ENCODE measurements around the gene MRPS22.
"Not testable (repeated sequence)": the region's sequence is repeated elsewhere in the genome, so short reads cannot be mapped to it uniquely, and the experiment has no call there.

The MRPS22 gene

DNA sequence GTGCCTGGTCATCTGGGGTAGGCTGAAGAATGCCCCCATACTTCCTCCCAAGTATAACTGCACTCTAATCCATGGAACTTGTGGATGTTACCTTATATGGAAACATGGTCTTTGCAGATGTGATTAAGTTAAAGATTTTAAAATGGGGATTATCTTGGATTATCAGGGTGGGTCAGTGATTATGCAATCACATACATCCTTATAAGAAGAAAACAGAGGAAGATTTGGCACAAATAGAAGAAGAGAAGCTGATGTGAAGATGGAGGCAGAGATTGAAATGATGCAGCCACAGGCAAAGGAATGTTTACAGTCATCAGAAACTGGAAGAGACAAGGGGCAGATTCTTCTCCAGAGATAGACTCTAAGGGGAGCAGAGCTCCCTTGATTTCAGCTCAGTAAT, 1.8 kb upstream of the MRPS22 start:
- DNase-seq, result no peak

DNA sequence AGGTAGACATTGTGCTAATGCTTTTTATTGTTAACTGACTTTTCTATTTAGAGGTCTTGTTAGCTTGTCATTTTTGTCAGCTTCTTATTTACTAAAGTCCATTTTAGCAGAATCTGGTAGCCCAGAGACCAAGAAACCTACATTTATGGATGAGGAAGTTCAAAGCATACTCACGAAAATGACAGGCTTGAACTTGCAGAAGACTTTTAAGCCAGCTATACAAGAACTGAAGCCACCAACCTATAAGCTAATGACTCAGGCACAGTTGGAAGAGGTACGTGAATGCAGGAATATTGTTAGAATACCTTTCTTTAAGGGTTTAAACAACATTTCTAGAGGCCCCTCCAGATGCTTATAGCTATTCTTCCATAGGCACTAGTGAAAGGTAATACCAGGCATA, 3.0 kb downstream of the MRPS22 start:
- no peak for DNase-seq

DNA sequence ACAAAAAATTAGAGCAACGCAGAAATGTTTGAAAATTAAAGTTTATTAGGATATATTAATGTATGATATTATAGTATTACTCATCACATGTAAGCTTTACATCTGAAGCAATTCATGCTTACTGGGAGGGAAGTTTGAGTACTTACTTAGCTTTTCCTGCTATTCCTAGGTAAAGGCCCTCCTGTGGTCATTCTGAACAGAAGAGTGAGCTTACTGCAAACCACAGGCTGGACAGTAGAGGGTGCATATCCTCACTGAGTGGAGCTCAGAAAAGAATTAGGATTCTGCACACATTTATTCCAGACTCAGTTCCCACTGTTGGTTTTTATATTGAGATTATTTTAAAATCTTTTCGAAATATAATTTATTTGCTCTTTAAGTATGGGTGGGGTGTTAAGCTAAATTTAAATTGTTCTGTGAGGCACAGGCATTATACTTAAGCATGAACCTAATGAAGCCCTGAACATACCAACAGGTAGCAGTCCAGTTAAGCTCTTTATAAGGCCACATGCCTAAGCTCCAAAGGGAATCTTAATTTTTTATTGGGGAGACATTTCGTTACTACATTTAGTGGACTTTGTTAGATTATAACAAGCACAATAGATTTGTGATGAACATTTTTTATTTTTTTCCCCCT, 10.2 kb downstream of the MRPS22 start:
- DNase-seq, result peak; percentile 9

DNA sequence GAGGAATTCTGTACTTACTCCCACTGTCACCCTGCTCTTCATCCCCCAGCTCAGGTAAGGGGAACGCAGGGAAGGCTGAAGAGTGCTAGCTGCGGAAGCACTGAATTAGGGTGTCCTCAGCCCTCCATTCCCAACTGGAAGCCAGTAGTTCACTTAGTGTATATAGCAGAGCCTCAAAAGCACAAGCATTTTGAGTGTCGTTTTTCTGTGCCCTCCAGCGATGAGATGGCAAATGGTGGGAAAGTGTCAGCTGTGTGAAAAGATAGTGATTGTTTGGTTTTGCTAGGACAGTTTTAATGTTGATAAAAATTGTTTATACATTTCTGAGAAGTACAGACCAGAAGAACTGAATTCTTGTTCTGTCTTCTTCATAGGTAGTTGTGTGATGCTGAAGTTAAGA, 10.8 kb downstream of the MRPS22 start:
- no peak for DNase-seq

DNA sequence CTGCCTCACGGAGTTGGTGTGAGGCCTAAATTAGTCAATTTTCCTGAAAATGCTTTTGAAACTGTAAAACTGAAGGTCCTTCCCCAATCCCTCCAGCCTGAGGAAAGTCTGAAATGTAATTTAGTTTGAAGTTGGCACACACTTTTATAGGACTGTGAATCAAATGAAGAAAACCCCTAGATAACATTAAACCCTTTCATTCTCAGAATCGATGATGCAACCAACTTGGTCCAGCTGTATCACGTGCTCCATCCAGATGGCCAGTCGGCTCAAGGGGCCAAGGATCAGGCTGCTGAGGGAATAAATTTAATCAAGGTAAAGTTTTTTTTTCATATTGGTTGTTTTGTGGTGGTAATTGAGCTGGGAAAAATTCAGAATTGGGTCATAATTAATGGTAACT, 11.7 kb downstream of the MRPS22 start:
- no peak for DNase-seq

DNA sequence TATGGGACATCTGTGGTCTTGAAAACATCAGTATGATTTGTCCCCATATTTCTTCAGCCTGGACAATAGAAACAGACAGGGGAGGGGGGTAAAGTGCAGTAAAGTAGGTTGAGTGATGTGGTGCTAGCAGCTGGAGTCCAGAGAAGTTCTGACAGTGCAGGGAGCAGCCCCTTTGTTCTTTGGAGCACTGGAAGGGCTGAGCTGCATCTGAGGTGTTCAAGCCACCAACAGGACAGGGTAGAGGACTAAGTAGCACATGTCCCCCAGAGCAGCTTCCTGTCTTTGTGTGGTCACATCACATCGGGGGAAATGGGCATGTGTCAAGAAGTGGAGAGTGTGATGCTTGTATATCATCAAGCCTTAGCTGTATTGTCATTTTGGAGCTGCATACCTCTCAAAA, 12.1 kb downstream of the MRPS22 start:
- DNase-seq, result peak; percentile 14

DNA sequence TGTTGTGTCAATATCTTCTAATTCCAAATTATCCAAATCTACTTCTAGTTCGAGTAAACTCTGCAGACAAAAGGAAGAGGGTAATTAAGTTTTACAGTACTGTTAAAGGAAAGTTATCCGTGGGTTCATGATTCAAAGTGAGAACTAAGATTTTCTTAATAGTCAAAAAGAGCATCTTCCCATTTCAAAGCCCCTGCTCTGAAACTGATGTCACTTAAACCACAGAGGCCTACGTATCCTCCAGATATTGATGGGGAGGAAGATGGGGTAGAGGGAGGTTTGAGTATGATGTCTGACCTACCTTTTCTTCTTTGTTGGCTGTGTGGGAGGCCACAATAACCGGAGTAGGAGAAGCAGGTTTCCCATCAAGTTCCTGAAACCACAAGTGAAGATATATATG, 14.1 kb downstream of the MRPS22 start:
- peak; percentile 80 for DNase-seq

DNA sequence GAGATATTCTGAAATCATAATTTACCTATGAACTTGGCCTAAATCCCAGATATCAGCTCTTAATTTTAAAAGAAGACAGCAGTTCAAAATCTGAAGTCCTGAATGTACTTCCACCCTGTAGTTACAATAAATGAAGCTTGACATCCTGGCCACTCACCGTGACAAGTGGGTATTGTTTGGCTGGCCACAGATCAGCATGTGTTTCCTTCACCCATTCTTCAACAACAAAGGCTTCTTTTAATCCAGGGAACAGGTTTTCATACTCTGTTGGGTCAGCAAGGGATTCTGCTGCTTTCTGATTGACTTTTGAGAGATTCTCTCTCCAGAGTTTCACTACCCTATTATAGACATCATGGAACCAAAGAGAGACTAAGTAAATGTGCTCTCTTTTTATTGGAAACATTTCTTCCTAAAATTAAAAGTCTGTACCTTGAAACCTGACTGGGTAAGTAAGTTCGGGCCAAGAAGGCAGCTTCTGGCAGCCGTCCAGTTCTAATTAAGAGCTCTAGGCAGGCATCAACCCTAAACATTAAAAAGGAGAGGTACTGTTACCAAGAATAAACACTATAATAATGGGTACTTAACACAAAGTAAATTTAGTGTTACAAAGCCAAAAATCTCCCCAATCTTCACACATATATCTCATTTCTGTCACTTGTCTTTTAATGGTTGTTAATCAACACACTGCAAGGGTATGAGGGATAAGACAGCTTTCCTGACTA, 15.2 kb downstream of the MRPS22 start:
- DNase-seq, result no peak

DNA sequence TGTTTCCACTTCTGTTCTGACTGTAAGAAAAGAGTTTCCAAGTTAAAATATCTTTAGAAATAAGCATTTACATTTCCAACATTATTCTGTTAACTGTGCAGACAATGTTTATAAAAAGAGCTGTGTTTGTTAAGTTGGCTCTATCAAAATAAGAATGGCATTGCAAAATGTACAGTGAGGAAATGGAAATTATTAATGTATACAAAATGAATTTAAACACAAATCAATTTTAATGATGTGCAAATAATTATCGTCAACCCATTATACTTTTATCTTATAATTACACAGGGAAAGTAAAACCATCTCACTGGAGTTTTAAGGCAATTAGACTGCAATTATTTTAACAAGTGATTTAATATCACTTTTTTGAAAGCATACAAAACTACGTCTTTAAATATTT, 17.5 kb downstream of the MRPS22 start:
- no peak for DNase-seq

DNA sequence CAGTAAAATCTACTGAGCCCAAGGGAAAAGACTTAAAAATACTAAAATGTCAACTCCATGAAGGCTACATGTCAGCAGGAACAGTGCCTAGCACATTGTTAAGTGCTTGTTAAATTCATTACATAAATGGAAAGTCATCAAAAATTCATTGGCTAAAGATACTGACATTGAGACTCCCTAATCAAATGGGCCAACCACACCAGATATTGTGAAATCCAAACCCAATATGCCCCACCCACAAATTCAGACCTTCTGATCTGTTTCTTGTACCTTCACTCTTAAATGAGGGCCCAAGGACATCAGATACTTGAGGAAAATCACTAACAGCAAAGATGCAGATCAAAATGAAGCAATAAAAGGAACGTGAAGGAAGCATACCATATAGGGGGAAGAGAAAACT, 20.7 kb downstream of the MRPS22 start:
- DNase-seq, result no peak

DNA sequence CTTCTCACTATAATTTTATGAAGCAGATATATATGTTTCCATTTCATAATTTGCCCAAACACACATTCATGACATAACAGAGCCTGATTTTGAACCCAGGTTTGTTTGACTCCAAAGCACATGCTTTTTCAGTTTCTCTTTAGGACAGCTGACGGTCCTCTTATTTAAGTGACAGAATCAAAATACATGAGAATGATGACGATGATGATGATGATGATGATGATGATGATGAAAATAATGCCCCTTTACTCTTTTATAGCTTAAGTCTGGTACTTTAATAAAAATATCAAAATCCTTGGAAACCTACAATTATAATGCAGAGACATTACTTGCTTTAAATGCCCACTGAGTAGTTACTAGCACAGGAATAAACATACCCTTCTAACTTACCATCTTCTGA, 30.3 kb downstream of the MRPS22 start:
- DNase-seq, result no peak

DNA sequence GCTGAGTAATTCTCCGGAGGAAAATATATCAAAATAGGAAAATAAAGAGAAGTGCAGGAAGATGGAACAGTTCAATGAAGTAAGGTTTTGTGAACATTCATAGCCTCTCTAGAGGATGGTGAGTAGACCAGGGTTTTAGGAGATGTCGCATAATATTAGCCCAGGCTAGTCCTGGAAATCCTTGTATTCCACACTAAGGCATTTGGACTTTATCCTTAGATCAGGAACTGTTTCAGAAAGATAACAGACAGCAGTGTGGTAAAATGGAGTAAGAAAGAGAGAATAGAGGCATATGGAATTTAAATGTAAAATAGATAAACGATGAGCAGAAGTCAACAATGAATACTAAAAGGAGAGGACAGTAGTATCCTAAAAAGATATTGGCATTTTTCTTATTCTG, 33.6 kb downstream of the MRPS22 start:
- no peak for DNase-seq

DNA sequence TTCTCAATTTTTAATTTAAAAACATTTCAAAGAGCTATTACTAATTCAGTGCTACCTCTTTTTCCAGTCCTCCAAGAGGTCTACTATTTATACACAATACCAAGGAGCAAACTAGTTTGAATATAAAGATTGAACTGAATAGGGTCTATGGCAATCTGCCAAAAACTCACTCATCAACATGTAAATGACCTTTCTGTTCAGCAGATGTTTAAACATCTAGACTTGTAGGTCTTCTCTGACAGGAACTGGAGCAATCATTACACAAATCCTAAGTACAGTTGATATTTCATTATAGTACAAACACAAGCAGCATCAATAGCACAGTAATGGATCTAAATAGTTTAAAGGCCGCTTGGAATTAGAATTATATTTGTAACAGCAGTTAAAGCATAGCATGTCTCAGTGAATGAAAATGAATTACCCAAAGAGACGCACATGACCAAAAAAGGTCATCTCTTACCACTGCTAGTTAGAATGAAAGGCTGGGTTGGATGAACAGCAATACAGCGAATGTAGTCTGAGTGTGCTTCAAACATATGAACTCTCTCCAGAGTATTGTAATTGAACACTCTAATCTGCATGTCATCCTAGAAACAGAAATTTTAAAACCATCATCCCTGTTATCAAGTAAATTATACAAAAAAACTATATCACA, 34.9 kb downstream of the MRPS22 start:
- no peak for DNase-seq

DNA sequence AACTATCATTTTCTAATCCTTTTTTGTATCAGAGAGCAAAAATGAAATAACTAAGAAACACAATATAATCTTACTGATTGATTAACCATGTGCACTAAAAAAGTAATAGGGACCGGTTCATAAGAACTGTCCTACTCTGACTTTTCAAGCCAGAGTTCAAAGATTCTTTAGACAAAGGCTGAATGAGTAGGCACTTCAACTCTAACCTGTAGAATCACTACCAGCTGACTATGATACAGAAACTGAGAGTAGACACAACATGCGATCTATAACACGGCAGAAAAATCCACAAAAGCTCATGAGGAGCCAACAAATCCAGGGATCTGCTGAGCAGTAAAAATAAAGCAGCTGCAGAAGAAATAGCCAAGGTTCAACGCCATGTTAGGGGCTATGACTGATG, 36.8 kb downstream of the MRPS22 start:
- no peak for DNase-seq

DNA sequence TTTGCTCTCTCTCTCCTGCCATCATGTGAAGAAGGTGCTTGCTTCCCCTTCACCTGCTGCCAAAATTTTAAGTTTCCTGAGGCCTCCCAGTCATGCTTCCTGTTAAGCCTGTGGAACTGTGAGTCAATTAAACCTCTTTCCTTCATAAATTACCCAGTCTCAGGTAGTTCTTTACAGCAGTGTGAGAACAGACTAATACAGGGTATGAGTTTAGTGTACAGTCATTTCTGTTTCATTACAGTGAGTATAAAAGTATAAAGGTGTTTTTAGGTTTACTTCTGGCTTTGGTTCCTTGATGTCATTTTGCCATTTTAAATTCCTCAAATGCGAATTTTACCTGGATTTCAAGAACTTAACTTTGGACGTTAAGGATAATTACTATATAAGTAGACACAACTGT, 38.5 kb downstream of the MRPS22 start:
- DNase-seq, result not testable (repeated sequence)

DNA sequence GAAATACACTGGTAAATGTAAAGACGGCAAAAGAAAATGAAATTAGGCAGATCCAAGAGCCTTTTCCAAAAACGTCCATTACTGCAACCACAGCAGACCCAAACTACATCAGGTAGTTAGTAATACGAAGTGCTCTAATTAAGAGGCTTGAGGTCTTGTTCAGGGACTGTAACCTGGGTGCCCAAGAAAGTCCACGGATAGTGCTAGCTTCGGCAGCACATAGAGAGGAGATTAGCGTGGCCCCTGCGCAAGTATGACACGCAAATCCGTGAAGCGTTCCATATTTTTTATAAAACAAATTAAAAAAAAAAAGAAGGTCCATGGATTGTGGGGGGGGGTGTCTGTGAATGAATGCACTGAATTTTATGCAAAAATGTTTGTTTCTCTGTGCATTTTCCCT, 44.3 kb downstream of the MRPS22 start:
- DNase-seq, result no peak

DNA sequence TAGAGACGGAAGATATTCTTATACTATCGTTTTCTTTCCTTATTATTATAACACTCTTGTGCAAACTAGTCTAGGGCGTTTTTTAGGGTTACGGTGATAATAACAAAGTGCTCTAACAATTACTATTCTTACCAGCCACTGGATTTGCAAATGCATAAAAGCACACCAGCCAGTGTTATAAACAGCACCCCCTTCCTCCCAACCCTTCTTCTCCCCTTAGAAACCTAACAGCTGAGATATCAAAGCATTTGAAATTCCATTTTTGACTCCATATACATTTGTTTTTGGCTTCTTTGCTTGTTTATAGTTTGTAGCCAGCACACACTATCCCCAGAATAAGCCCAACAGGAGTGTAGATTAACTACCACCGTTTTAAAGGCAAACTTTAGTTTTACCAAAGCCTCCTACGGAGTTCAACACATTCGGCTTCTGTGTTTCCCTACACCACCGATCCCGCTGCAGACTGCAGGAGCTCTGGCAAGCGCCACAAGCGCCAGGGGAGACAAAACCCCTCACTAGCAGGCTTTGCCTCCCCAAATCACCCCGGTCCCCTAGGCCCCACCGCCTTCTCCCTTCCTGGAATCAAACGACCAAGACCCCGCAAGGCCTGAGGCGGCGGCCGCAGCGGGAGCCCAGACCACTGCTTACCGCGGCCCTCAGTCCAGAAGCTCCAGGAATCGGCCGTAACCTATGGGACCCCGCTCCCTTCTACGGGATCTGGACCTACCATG, 45.2 kb downstream of the MRPS22 start:
- peak; percentile 20 for DNase-seq

DNA sequence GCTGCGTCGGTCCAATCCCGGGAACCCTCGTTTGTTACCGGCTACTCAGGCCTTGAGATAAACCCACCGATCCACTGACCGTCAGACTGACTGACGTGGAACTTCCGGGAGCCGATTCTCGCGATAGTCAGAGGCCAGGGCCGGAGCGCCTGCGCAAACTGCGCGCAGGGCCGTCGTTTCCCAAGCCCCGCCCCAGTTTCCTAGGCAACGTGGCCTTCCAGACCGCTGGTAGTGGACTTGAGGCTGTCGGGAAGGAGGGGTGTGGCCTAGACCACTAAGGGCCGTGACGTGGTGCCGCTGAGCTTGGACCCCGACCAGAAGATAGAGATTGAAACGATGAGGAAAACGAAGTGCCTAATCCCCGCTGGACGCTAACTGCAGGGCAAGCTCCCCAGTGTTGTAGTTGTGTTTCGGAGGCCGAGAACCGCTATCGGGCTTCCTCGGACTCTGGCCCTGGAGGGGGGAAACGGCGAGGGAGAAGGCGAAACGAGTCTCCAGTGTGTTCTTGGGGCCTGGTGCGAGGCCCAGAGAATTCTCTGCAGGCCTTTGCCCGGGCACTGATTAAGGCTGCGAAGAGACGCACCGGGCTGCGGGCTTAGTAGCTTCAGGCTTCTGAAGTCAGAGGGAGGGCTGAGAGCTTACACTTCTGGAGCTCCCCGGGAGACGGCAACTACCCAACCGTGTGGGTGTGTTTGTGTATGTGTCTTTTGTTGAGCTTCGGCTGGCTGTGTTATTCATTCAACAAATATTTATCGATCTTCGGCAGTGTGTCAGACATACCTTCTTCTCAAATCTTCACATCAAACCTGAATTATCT, 45.9 kb downstream of the MRPS22 start, which contains the start of gene COPB2:
COPB2 (minus strand) TSS at position 96 of the 817 bp plus-strand sequence. CDS start 97 bp downstream, outside the sequence.
- peak; percentile 98 for DNase-seq

DNA sequence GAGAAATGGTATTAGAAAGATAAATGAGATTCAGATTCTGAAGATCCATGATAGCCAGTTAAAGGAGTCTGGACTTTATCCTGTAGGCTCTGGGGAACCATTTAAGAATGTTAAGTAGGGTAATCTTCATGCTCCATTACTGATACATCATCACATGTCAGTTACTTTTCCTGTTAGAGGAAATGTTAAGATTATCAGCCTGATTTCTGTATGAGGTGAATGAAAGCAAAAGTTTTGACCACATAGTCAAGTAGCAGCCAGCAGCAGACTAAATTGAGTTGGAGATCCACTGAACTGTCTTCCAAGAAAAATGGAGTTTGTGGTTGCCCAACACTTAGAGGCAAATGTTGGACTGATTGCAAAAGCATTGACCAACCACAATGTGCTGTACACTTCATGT, 50.3 kb downstream of the MRPS22 start:
- no peak for DNase-seq

DNA sequence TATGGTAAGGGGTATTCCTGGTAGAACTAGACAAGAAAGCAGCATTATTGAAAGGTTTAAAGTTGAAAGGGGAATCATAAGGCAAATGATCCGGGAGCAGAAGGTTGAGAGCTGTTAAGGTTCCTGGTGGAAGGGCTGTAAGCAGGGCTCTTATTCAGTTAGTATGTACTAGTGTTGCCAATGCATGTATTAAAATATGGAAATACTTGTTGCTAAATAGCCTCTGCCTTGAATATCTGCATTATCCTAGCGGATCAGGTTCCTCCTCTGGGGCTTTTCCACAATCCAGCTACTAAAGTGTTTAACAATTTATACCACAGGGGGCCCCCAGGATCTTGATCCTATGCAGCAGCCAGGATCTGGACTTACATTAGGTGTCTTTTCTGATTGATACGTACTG, 52.9 kb downstream of the MRPS22 start:
- no peak for DNase-seq

DNA sequence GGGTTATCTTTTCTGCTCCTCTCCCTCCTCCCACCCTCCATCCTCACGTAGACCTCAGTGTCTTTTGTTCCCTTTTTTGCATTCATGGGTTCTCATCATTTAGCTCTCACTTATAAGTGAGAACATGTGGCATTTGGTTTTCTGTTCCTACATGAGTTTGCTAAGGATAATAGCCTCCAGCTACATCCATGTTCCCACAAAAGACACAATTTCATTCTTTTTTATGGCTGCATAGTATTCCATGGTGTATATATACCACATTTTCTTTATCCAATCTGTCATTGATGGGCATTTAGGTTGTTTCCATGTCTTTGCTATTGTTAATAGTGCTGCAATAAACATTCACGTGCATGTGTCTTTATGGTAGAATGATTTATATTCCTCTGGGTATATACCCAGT, 57.3 kb downstream of the MRPS22 start:
- not testable (repeated sequence) for DNase-seq
